ENCODE results near the gene MGLL.

Gene MGLL

GRCh38 chr3:127822041-127822681, at the start of gene MGLL:
Gene MGLL, minus strand, starts transcription at chr3:127822515. Its CDS starts 197 bp downstream, at chr3:127822318.
- peak within 1 kb of the TSS; percentile 65 for H3K4me3 ChIP-seq (ENCODE audit: control insufficient read depth, low read depth, low read length)
- no peak for DNase-seq (ENCODE audit: low read depth)
- no peak for TF ChIP-seq CTCF (IDR thresholded peaks at IDR 0.05; ENCODE audit: control insufficient read depth, insufficient read depth, low read depth, low read length, missing control alignments)

- no peak overlapping the region for H3K4me3 ChIP-seq (ENCODE audit: control insufficient read depth, low read depth, low read length)
- TF ChIP-seq CTCF (IDR thresholded peaks at IDR 0.05; ENCODE audit: control insufficient read depth, insufficient read depth, low read depth, low read length, missing control alignments): no peak
- DNase-seq (ENCODE audit: low read depth): no peak
Measured at GRCh38 chr3:127870156-127870555, 47.8 kb upstream of the MGLL start.

DNA sequence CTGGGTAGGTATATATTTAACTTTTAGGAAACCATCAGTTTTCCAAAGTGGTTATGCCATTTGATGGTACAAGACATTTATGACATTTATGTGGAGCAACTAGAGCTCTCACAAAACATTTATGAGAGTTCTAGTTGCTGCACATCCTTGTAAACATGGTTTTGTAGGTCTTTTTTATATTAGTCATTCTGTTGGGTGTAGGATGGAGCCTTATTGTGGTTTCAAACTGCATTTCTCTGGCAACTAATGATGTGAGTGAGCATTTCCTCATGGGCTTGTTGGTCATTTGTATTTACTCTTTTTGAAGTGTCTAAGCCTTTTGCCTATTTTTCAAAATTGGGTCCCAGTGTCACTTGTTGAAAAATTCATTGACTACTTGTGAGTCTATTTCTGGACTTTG, 45.7 kb upstream of the MGLL start:
- no peak for TF ChIP-seq CTCF (IDR thresholded peaks at IDR 0.05; ENCODE audit: control insufficient read depth, insufficient read depth, low read depth, low read length, missing control alignments)
- DNase-seq (ENCODE audit: low read depth): peak; percentile 68
- H3K4me3 ChIP-seq (ENCODE audit: control insufficient read depth, low read depth, low read length): no peak overlapping the region

DNA sequence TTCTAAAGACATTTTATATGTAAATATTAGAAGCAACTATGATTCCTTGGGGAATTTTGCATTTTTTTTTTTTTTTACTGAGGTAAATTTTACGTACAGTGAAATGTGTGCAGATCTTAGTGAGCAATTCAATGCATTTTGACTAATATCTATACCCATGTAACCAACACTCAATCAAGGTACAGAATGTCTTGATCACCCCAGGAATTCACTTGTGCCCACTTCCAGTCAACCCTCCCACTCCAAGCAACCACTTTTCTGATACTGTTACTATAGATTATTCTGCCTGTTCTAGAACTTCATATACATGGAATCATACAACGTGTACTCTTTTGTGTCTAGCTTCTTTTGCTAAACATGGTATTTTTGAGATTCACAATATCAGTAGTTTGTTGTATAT, 45.1 kb upstream of the MGLL start:
- DNase-seq (ENCODE audit: low read depth): no peak
- no peak overlapping the region for H3K4me3 ChIP-seq (ENCODE audit: control insufficient read depth, low read depth, low read length)
- TF ChIP-seq CTCF (IDR thresholded peaks at IDR 0.05; ENCODE audit: control insufficient read depth, insufficient read depth, low read depth, low read length, missing control alignments): no peak

DNA sequence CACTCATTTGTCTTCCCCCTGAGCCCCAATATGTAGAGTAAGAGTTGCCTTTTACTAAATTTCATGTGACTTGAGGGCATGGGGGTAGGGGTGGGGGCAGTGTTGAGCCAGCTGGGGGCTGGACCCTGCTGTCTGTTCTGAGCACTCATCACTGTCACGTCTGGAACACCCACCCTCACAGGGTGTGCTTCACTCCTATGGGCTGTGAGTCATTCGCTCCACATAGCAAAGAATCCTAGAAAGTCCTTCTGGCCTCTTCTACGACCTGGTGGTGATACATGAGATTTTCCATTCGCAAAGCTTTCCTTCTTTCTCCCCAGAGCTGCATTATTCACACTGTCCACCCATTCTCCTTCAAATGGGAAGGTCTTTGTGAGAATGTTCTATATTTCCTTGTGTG, 43.6 kb upstream of the MGLL start:
- no peak for DNase-seq (ENCODE audit: low read depth)
- no peak overlapping the region for H3K4me3 ChIP-seq (ENCODE audit: control insufficient read depth, low read depth, low read length)
- no peak for TF ChIP-seq CTCF (IDR thresholded peaks at IDR 0.05; ENCODE audit: control insufficient read depth, insufficient read depth, low read depth, low read length, missing control alignments)

DNA sequence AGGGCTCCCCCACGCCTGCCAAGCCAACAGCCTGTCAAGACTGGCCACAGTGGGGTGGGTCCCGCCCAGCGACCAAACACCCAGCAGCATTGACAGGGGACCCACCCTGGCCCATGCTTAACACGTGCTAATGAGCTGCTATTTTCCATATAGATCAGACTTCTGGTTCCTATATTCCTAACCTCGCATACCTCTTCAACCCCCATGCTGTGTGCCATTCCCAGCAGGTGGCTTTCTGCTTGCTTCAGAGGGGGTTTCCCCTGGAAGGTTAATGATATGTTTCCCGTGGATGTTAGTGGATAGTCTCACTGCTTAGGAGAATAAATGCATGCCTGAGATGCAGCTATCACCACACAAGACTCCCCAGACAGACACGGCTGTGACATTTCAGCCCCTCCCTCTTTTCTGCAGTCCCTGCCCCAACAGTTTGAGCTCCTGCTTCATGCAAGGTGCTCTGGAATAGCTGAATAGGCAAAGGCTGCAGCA, 37.9 kb upstream of the MGLL start:
- no peak for DNase-seq (ENCODE audit: low read depth)
- TF ChIP-seq CTCF (IDR thresholded peaks at IDR 0.05; ENCODE audit: control insufficient read depth, insufficient read depth, low read depth, low read length, missing control alignments): no peak
- no peak overlapping the region for H3K4me3 ChIP-seq (ENCODE audit: control insufficient read depth, low read depth, low read length)

All from AG09309 (cell line).